ENCODE results near the gene GRIA4. TPM values are rescaled to one million over a fixed set of nuclear protein-coding genes. Genes with fewer than 3 reads are reported as not detected.

The GRIA4 gene
- polyA plus RNA-seq, 1 donor from 2014 or later: 6.3 TPM

GRCh38 chr11:105719073-105719822, 109.4 kb downstream of the GRIA4 start:
- H3K4me3 ChIP-seq (ENCODE audit: low read length): no peak overlapping the region
- no peaks in the 10 kb centered on the region for H3K9me2 ChIP-seq (ENCODE audit: insufficient read depth, low read length)
- no peaks in the 10 kb centered on the region for H3K27me3 ChIP-seq (ENCODE audit: insufficient read depth, low read depth, low read length)
- no peaks in the 10 kb centered on the region for H3K79me2 ChIP-seq (replicated peaks; ENCODE audit: insufficient read depth, low read length)
- TF ChIP-seq EP300 (conservative IDR thresholded peaks at IDR 0.05; ENCODE audit: poor library complexity, severe bottlenecking): no peak
- no peak for TF ChIP-seq TAF1 (IDR thresholded peaks at IDR 0.05; ENCODE audit: low read depth)
- TF ChIP-seq RAD21 (conservative IDR thresholded peaks at IDR 0.05): no peak
- TF ChIP-seq EZH2 (IDR thresholded peaks at IDR 0.05; ENCODE audit: borderline replicate concordance, insufficient read depth, low read length, poor library complexity, severe bottlenecking): no peak
- TF ChIP-seq SMC3 (conservative IDR thresholded peaks at IDR 0.05; ENCODE audit: poor library complexity): no peak
- TF ChIP-seq REST (IDR thresholded peaks at IDR 0.05; ENCODE audit: borderline replicate concordance): no peak
- no peak for TF ChIP-seq POLR2AphosphoS5 (IDR thresholded peaks at IDR 0.05)
- TF ChIP-seq, protein P1, sequence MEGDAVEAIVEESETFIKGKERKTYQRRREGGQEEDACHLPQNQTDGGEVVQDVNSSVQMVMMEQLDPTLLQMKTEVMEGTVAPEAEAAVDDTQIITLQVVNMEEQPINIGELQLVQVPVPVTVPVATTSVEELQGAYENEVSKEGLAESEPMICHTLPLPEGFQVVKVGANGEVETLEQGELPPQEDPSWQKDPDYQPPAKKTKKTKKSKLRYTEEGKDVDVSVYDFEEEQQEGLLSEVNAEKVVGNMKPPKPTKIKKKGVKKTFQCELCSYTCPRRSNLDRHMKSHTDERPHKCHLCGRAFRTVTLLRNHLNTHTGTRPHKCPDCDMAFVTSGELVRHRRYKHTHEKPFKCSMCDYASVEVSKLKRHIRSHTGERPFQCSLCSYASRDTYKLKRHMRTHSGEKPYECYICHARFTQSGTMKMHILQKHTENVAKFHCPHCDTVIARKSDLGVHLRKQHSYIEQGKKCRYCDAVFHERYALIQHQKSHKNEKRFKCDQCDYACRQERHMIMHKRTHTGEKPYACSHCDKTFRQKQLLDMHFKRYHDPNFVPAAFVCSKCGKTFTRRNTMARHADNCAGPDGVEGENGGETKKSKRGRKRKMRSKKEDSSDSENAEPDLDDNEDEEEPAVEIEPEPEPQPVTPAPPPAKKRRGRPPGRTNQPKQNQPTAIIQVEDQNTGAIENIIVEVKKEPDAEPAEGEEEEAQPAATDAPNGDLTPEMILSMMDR (IDR thresholded peaks at IDR 0.05; ENCODE audit: poor library complexity, severe bottlenecking): no peak
- no peak for TF ChIP-seq MXI1 (conservative IDR thresholded peaks at IDR 0.05; ENCODE audit: poor library complexity, severe bottlenecking)
- H3K27ac ChIP-seq (ENCODE audit: low read length): no peak overlapping the region
- H3K9ac ChIP-seq (ENCODE audit: low read length): no peak overlapping the region
- no peaks in the 10 kb centered on the region for H3K36me3 ChIP-seq (ENCODE audit: insufficient read depth, low read length)
- H3F3A ChIP-seq (ENCODE audit: insufficient read depth, low read length, poor library complexity, severe bottlenecking): no peaks in the 10 kb centered on the region
- no peak overlapping the region for H3K4me2 ChIP-seq (ENCODE audit: low read length)
- no peaks in the 10 kb centered on the region for H3K9me3 ChIP-seq (ENCODE audit: low read length)
- H2AFZ ChIP-seq (ENCODE audit: low read depth, low read length): no peak overlapping the region
- H4K20me1 ChIP-seq (ENCODE audit: insufficient read depth): no peaks in the 10 kb centered on the region

- H3F3A ChIP-seq (ENCODE audit: insufficient read depth, low read length, poor library complexity, severe bottlenecking): no peaks in the 10 kb centered on the region
- H3K79me2 ChIP-seq (replicated peaks; ENCODE audit: insufficient read depth, low read length): no peaks in the 10 kb centered on the region
- H3K4me2 ChIP-seq (ENCODE audit: low read length): no peak overlapping the region
- H3K9ac ChIP-seq (ENCODE audit: low read length): no peak overlapping the region
- H2AFZ ChIP-seq (ENCODE audit: low read depth, low read length): no peak overlapping the region
- no peak overlapping the region for H3K4me3 ChIP-seq (ENCODE audit: low read length)
- H3K9me3 ChIP-seq (ENCODE audit: low read length): no peaks in the 10 kb centered on the region
- no peaks in the 10 kb centered on the region for H3K9me2 ChIP-seq (ENCODE audit: insufficient read depth, low read length)
- TF ChIP-seq RAD21 (conservative IDR thresholded peaks at IDR 0.05) (no peak), TAF1 (IDR thresholded peaks at IDR 0.05; ENCODE audit: low read depth) (no peak), POLR2AphosphoS5 (IDR thresholded peaks at IDR 0.05) (no peak), REST (IDR thresholded peaks at IDR 0.05; ENCODE audit: borderline replicate concordance) (no peak), EP300 (conservative IDR thresholded peaks at IDR 0.05; ENCODE audit: poor library complexity, severe bottlenecking) (no peak)
- TF ChIP-seq, protein P1 (IDR thresholded peaks at IDR 0.05; ENCODE audit: poor library complexity, severe bottlenecking): no peak
- no peaks in the 10 kb centered on the region for H4K20me1 ChIP-seq (ENCODE audit: insufficient read depth)
- H3K36me3 ChIP-seq (ENCODE audit: insufficient read depth, low read length): no peaks in the 10 kb centered on the region
- no peaks in the 10 kb centered on the region for H3K27me3 ChIP-seq (ENCODE audit: insufficient read depth, low read depth, low read length)
- H3K27ac ChIP-seq (ENCODE audit: low read length): no peak overlapping the region
Observed at GRCh38 chr11:105720096-105720495, 110.2 kb downstream of the GRIA4 start.

Data from neural cell (in vitro differentiated cells).